DMS53 treated with DMSO at 0.1 percent for 48 hours (cell line): ENCODE measurements around the gene PIGM.
A peak's percentile ranks its signal among the peaks of the same experiment; 100 is the strongest.
"Not testable (repeated sequence)": the region's sequence is repeated elsewhere in the genome, so short reads cannot be mapped to it uniquely, and the experiment has no call there.

Source experiments
- DNase-seq: peaks from one replicate; lab custom pipeline; 2025; ENCODE audit not compliant: unreplicated experiment; lab: John Stamatoyannopoulos, UW

Gene PIGM

GRCh38 chr1:160061369-160062229 is 29.8 kb upstream of the PIGM start:
- DNase-seq = no peak

GRCh38 chr1:160058087-160058486 is 26.3 kb upstream of the PIGM start:
- DNase-seq = no peak

- no peak for DNase-seq
These were observed 24.9 kb upstream of the PIGM start for GRCh38 chr1:160056648-160057169.

- no peak for DNase-seq
These were observed 22.0 kb upstream of the PIGM start for GRCh38 chr1:160053548-160054365.

GRCh38 chr1:160052936-160053335 is 21.1 kb upstream of the PIGM start:
- DNase-seq = no peak

- no peak for DNase-seq
These were observed 18.8 kb upstream of the PIGM start for GRCh38 chr1:160050619-160051018.

- DNase-seq = not testable (repeated sequence)
These were observed 18.4 kb upstream of the PIGM start for GRCh38 chr1:160050182-160050581.

GRCh38 chr1:160049101-160049500 is 17.3 kb upstream of the PIGM start:
- DNase-seq = no peak

- DNase-seq = no peak
These were observed 16.5 kb upstream of the PIGM start for GRCh38 chr1:160048335-160048734.

- DNase-seq = no peak
These were observed 15.6 kb upstream of the PIGM start for GRCh38 chr1:160047111-160047991.

GRCh38 chr1:160046494-160047110 is 14.8 kb upstream of the PIGM start:
- peak; percentile 9 for DNase-seq

GRCh38 chr1:160045653-160046052 is 13.9 kb upstream of the PIGM start:
- no peak for DNase-seq

GRCh38 chr1:160043543-160043942 is 11.8 kb upstream of the PIGM start:
- DNase-seq = no peak

- DNase-seq = no peak
These were observed 8.7 kb upstream of the PIGM start for GRCh38 chr1:160040476-160040875.

GRCh38 chr1:160032165-160032820 is 503 bp upstream of the PIGM start:
- peak; percentile 54 for DNase-seq

- DNase-seq = peak; percentile 24
These were observed 979 bp downstream of the PIGM start for GRCh38 chr1:160030657-160031364.

- no peak for DNase-seq
These were observed 3.4 kb downstream of the PIGM start for GRCh38 chr1:160028426-160028825.

- no peak for DNase-seq
These were observed 6.5 kb downstream of the PIGM start for GRCh38 chr1:160025314-160025713.

GRCh38 chr1:160024195-160024905 is 7.4 kb downstream of the PIGM start:
- DNase-seq = no peak
